Measurements from ENCODE around the gene TXLNB.
"Not testable (repeated sequence)": the region's sequence is repeated elsewhere in the genome, so short reads cannot be mapped to it uniquely, and the experiment has no call there.

TXLNB gene

DNA sequence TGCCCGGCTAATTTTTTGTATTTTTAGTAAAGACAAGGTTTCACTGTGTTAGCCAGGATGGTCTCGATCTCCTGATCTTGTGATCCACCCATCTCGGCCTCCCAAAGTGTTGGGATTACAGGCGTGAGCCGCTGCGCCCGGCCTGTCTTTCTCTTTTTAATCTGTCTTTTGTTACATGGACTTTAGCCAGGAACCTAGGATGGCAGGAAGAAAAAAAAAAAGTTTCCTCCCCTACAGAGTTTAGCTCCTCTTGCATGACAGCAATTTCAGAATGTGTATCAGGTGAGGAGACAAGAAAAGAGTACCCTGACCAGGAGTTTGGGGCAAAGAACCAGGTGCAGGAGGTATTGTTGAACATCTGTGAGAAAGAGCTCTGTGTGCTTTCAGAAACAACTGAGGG, 21.4 kb upstream of the TXLNB start:
- in situ Hi-C loops (cut with MboI; ENCODE audit: low sequenced_read_pairs) = no loop called here

DNA sequence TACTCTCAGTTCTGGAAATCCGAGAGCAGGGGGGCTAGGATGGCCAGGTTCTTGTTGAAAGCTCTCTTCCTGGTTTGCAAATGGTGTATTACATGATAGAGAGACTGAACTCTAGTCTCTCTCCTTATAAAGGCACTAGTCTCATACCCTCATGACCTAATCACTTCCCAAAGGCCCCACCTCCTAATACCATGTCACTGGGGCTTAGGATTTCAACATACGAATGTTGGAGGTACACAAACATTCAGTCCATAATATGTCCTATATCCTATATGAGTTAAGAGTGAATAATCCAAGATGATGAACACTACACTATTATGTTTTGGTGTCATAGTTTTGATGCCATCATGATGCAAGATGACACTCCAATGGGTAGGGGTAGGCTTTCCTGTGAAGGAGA, 20.0 kb upstream of the TXLNB start:
- in situ Hi-C loops (cut with MboI; ENCODE audit: low sequenced_read_pairs) = no loop called here

DNA sequence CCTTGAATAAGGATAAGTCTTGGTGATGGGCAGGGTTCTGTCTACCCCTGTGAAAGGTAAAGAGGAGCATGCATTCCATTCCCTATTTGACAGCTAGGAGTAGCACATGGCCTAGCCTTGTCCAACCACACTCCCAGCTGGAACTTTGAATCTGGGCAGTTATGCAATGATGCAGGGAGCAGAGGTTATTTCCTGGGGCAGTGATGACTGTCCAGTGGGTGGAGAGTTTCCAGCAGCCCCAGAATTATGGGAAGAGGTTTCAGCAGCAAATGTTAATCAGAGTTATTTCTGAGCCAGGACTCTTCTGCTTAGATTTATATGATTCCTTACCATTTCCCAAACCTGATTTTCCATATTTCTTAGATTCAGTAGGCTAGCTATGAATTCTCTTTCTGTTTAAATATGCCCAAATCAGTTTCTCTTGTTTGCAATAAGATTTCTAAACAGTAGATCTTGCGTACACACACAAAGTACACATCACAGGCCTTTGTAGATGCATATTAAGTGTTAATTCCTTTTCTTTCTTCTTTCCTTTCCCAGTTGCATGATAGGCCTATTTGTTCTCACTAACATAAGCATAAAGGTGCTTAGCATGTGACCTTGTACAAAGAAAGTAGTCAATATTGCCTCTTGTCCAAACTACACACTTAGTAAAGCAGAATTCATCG, 17.3 kb upstream of the TXLNB start:
- in situ Hi-C loops (cut with MboI; ENCODE audit: low sequenced_read_pairs) = no loop called here

DNA sequence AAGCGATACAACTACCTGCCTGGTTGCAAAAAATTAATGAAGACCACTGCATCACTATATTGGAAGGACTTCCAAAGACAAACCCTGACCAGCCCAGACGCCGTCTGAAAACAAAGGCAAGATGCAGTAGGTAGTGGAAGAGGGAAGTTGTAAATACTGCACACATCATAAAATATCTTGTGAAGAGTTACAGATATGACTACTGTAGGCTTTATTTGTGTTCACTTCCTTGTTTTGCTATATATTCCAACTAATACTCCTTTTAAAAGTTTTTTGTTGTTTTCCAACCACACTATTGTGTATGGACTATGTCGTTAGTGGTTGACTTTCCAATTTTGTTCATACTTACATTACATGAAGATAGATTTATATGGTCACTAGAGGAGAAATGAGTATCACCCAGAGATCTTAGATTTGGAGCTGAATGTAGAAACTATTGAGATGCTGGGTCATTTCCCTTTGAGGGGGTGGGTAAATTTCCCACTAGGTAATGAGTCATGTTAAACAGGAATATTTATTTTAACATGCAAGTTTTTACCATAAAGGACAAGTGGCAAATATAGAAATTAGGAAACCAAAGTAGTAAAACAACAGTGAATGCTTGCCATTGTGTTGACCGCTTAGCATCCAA, 16.6 kb upstream of the TXLNB start:
- in situ Hi-C loops (cut with MboI; ENCODE audit: low sequenced_read_pairs) = no loop called here

DNA sequence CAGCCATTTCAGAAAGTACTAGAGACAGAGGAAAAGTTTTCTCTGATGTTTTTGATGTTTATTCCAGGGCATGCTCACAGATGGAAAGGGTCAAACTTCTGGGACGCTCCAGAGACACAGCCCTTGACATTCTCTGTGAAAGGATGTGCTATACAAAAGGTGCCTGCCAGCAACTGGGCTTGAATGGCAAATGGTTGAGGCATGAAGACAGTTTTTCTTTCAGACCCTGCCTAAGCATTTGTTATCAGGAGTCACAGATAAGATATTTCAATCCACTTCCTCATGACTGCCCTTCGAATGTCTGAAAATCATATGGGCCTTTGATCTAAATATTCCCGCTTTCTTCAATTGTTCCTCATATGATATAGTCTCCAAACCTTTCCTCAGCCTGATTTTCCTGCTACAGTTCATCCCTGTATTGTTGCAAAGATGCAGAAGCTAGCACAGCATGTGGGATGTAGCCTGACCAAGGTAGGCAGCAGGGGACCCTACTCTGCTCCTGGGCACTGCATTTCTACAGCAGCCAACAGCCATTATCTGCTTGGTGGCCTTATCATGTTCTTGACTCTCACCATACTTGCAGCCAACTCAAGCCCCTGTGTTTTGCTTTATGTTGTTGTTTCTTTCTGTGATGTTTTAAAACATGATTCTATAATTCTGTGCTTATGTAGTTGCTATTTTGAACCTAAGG, 14.6 kb upstream of the TXLNB start:
- in situ Hi-C loops (cut with MboI; ENCODE audit: low sequenced_read_pairs) = no loop called here

DNA sequence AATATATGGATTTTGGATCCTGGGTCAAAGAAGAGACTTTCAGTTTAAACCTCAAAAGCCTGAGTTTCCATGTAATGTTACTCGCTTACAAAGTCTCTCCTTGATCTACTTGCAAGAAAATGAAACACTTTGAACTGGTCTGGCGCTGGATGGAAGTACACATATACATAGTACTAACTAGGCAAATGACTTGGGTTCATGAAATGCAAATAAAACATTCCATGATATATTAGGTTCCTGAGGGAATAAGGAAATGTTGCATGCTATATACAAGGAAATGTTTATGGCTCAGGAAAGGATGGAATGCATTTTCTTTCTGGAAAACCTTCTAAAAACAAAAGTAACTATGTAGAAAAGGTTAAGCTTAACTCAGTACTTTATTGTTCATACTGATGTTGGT, 11.4 kb upstream of the TXLNB start:
- in situ Hi-C loops (cut with MboI; ENCODE audit: low sequenced_read_pairs) = no loop called here

DNA sequence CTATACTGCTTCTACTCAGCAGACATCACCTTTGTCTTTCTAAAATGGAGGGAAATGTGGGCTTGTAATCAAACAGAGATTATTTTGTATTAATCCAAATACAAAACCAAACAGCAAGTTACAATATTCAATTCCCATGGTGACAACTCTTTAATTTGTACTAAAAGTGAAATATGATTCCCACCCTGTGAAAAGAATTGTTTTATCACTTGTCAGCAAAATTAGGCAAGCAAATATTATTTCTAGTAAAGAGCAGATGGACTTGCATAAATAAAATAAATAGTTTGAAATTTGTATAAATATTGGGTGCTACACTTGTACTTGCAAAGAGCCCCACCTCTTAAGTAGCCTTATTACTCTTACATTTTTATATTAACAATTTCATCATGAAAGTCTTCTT, 6.1 kb upstream of the TXLNB start:
- in situ Hi-C loops (cut with MboI; ENCODE audit: low sequenced_read_pairs) = no loop called here

DNA sequence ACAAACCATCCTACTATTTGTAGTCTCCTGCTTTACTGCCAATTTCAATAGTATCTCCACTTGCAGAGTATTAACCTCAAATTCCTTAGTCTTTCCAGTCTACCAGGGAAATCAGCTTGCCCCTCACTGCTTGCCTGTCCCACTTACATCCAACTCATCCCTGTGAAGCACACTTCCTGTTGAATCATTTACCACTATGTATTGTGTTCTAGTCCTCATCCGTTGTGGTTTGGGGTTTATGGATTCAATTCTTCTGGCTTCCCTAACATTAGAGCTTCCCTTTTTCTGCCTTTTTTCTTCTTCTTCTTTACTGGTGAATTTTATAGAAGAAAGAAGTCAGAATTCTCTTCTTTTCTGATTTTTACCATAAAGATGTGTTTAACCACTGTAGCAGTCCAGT, 5.1 kb upstream of the TXLNB start:
- in situ Hi-C loops (cut with MboI; ENCODE audit: low sequenced_read_pairs) = no loop called here

DNA sequence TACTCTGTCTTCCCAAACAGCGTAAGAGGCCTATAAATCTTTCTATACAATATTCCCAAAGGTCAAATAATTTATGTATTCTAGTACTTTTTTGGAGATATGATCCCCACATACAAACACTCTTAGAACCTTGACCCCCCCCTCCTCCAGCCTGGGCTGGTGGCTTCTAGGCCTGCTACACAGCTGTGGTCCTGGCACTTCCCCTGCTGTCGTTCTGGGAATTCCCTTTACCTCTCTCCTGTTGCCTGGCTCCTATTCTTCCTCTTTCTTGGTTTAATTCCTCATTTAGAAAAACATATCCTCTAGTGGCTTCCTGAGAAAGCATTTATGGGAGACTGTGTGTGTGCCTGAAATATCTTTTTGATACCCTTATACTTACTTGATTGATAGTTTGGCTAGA, 4.1 kb upstream of the TXLNB start:
- in situ Hi-C loops (cut with MboI; ENCODE audit: low sequenced_read_pairs) = no loop called here

DNA sequence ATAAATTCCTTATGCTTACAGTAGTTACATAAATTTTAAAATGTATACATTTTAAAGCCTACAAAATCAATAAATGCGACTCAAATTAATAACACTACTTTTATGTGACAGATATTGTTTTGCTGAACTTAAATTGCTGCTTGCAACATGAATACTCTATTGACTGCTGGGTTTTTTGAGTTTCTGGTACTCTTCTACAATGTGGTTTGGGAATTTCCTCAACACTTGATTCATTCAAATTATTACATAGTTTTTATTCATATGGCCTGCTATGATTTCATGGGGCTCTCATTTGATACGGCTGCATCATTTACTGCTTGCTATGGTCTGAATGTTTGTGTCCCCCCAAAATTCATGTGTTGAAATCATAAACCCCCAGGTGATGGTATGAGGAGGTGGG, 2.3 kb upstream of the TXLNB start:
- in situ Hi-C loops (cut with MboI; ENCODE audit: low sequenced_read_pairs) = no loop called here

DNA sequence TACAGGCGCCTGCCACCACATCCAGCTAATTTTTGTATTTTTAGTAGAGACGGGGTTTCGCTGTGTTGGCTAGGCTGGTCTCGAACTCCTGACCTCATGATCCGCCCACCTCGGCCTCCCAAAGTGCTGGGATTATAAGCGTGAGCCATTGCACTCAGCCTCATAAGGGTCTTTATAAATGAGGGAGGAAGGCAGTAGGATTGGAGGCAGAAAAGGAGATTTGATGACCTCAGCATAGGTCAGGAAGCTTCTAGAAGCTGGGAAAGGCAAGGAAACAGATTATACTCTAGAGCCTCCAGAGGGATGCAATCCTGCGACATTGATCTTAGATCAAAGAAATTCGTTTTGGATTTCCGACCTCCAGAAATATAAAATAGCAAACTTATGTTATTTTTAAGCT, 1.4 kb upstream of the TXLNB start:
- in situ Hi-C loops (cut with MboI; ENCODE audit: low sequenced_read_pairs) = not testable (repeated sequence)

DNA sequence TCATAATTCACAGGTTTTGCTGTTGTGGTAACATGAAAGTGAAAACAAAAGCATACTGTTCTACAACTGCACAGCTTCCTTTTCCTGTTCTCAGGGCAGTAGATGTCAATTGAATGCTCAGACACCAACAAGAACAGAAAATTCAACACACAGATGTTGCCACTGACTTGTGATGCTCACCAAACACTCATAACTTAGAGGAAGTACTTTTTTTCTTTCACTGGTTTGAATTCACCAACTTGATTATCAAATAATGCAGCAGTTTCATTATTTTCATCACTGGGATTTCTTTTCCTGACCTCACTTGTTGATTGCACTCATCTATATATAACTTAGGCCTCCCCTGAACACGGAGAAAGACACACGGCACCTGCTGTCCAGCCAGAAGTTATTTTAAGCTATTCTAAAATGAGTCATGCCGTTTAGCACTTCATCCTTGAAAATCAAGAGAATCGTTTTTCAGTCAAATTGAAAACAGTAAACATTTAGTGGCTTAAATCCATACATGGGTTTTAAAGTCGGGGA, 949 bp downstream of the TXLNB start:
- in situ Hi-C loops (cut with MboI; ENCODE audit: low sequenced_read_pairs) = no loop called here

DNA sequence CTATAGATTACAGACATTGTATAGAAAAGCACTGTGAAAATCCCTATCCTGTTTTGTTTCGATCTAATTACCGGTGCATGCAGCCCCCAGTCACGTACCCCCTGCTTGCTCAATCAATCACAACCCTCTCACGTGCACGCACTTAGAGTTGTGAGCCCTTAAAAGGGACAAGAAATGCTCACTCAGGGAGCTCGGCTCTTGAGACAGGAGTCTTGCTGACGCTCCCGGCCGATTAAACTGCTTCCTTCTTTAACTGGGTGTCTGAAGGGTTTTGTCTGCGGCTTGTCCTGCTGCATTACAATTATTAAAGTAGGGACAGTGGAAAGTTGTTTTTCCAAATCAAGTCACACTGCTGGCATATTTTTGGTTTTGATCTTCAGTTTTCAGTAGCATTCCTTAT, 2.6 kb downstream of the TXLNB start:
- in situ Hi-C loops (cut with MboI; ENCODE audit: low sequenced_read_pairs) = no loop called here

DNA sequence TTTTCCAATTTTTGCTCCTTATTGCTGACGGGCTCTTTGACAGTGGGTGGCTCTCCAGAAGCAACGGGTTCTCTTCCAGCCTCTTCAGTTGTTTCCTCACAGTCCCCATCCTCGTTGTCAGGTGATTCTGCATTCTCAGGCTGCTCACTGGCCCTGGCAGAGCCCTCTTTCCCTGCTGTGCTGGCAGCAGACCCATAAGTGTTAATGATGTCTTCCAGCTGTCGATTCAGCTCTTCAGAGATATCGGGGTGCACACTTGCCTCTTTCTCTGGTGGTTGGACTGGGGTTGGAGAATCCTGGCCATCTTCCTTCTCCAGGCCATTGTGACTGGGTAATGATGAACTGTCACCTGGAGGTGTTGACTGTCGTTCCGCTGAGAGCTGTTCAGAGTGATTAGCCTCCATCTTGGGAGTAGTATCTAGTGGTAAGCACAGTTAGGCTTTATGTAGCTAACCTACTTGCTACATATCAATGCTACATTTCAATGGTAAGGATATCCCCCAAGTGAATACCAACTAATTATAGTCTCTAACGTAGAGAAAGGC, 3.2 kb downstream of the TXLNB start:
- in situ Hi-C loops (cut with MboI; ENCODE audit: low sequenced_read_pairs) = no loop called here

DNA sequence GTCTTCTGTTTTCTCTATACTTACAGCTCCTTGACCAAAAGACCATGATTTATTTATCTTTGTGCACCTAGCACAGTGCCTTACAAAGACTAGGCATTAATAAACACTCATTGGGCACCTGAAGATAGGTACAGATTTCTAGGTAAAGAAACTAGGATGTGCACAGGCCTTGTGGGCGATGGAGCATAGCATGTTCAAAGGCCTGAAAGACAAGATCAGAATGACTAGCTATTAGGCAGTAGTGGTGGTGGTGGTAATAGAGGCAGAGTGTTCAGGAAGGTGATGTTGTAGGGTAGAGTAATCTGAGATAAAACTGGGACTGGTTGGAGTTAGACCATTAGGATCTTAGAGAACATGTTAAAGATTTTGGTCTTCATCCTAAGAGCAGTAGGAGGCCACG, 3.9 kb downstream of the TXLNB start:
- in situ Hi-C loops (cut with MboI; ENCODE audit: low sequenced_read_pairs) = no loop called here

DNA sequence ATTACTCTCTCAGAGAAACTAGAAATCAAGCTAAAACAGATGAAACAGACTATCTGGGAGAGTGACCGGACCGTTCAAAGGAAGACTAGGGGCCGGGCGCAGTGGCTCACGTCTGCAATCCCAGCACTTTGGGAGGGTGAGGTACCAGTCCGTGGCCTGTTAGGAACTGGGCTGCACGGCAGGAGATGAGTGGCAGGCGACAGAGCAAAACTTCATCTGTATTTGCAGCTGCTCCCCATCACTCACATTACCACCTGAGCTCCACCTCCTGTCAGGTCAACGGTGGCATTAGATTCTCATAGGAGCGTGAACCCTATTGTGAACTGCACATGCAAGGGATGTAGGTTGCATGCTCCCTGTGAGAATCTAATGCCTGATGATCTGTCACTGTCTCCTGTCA, 5.4 kb downstream of the TXLNB start:
- in situ Hi-C loops (cut with MboI; ENCODE audit: low sequenced_read_pairs) = not testable (repeated sequence)

DNA sequence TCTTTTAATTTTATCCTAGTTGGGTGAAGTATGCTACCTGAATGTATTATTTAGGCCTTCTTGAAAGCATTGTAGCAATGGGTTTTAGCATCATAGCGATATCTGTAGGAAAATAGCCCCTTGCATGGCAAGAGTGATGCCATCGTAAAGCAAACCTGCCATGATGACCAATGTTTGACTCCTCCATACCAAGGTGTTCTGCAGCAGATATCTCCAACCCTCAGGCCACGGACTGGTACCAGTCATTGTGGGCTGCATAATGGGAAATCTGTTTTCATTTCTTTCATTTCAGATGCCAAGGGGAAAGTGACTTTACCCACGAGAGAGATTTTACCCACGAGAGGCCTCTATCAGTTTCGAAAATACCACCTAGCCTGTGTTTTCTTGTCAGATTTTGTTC, 6.2 kb downstream of the TXLNB start:
- in situ Hi-C loops (cut with MboI; ENCODE audit: low sequenced_read_pairs) = no loop called here

DNA sequence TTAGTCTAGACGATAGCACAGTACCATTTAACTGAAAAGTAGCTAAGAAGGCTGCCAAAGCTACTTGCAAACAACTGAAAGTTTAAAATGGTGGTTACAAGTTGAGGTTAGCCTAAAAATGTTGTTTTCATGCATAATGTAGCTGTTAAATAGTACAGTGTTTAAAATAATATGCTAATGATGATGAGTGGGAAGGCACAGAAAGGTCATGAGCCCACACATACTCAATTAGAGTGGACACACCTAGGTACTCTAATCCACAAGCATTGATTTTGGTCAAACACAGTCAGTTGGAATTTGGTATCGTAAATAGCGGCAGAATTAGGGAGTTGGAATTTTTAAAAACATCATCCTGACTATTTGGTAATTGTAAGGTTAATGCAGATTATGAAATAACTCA, 7.0 kb downstream of the TXLNB start:
- in situ Hi-C loops (cut with MboI; ENCODE audit: low sequenced_read_pairs) = no loop called here

DNA sequence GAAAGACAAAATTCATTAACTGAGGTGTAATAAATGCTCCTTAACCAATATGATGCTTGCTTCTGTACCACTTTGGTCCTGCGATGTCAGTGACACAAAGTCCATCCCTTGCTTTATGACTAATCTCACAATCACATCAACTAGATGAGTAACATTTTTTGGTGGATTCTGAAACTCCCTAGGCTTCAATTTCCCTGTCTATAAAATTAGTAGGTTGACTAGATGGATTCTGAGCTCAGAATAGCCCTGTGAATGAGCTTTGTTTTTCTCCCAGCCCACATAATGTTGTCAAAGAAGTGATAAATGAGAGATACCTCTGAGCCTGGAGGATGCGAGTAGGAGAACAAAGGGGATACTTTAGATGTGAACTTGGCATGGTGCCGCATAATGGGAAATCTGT, 9.1 kb downstream of the TXLNB start:
- in situ Hi-C loops (cut with MboI; ENCODE audit: low sequenced_read_pairs) = no loop called here

DNA sequence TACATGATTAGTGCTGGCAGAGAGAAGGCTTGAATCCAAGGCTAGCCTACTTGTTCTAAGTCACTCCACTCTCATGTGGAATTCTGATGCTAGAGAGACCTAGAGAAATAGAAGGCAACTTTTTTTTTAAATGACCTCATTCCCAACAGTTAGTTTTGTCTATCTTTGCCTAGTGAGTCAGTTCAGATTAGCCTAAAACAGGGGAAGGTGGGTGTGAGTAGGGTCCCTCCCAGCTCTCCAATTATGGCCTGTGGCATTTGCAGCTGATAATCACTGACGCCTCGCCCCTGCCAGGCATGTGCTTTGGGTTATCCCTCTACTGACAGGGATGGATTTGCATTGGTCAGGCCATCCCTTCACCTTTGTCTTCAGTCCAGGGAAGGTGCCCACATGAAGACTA, 13.6 kb downstream of the TXLNB start:
- in situ Hi-C loops (cut with MboI; ENCODE audit: low sequenced_read_pairs) = no loop called here

DNA sequence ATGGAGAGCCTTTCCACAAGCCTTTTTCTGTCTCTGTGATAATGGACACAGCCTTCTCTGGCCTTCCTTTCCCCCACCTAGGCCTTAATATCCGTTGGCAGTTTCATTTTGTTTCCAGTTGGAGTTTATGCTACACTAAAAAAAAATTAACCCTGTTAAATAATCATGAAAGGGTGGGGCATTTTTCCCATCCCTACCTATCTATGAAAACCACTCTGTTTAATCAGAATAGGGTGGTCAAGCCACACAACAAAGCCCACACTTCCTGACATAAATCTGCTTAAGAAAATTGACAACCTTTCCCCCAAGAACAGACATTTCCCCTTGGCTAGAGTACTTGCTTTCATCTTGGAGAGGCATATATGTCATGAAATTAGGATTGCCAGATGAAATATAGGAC, 14.2 kb downstream of the TXLNB start:
- in situ Hi-C loops (cut with MboI; ENCODE audit: low sequenced_read_pairs) = no loop called here

DNA sequence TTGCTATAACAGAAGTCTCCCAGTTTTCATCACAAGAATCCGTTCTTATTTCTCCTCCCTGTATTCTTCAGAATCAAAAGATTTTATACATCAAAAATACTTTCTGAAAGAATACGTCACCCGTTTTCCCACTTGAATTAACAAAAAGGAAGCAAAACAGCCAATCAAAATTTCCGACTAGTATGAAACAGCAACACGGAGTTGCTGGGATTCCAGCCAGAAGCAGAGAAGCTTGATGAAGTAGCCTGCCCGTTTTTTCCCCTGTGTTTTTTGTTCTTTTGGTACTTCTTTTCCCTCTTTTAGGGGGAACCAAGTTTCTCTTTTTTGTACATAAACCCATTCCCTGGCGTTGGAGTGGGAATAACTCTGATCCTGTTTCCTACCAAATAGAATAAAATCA, 14.6 kb downstream of the TXLNB start:
- in situ Hi-C loops (cut with MboI; ENCODE audit: low sequenced_read_pairs) = no loop called here
